DMS114 treated with DMSO at 0.1 percent for 48 hours (cell line): ENCODE measurements around the gene TLE3.

ENCODE experiments used
- DNase-seq: peaks from one replicate; lab custom pipeline; 2025; ENCODE audit not compliant: unreplicated experiment; lab: John Stamatoyannopoulos, UW

The TLE3 gene

GRCh38 chr15:70099967-70100473 is 2.3 kb upstream of the TLE3 start:
- DNase-seq = peak; percentile 70

GRCh38 chr15:70099167-70099966 is 1.6 kb upstream of the TLE3 start:
- peak; percentile 97 for DNase-seq

GRCh38 chr15:70098461-70099166 is 897 bp upstream of the TLE3 start:
- DNase-seq = peak; percentile 64

GRCh38 chr15:70098153-70098460 is 390 bp upstream of the TLE3 start:
- no peak for DNase-seq

DNA sequence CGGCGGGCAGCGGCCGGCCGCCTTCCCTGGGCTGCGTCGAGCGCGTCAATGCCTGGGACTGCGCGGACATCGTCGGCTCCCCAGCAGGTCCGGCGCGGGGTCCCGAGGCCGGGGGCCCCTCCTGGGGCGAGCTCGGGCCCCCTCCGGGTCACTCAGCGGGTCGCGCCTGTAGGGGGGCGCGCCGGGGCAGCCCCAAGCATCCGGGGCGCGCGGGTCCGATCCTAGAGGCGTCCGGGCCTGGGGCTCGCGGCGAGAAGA is 725 bp downstream of the TLE3 start:
- no peak for DNase-seq

DNA sequence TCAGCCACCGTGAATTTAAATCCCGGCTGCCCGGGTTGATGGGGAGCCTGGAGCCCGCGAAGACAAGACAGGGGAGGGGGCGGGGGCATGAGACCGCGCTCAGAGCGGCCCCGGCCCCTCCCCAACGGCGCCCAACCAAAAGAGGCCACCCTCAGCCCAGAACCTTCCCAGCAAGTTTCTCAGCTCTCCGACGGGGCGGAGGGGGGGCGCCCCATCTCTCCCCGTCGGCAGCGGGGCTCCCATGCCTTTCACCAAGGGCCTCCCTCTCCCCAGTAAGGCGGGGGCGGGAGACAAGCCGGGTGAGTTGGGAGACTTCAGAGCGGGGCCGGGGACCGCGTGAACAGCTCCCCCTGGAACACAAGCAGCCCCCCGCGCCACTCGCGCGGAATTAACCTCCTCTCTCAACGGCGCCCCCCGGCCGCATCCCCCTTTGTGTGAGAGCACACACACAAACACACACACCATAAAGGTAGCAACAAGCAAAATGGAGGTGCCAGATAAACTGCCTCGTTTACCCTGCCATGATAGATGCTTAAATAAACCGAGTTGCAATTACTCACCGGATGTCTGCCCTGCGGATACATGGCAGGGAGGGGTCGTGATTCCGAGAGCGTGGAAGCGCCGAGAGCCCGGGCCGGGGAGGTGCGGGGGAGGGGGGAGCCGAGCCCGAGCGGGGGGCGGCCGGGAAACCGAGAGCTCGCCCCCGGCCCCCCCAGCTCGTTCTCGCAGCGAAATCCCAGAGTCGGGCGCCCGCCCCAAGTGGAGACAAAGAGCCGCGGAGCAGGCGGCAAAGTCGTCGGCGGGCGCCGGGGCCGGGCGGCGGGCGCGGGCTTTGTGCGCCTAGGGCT is 1.3 kb downstream of the TLE3 start:
- DNase-seq = no peak

GRCh38 chr15:70095408-70096214 is 2.1 kb downstream of the TLE3 start:
- DNase-seq = no peak

GRCh38 chr15:70094690-70095311 is 2.9 kb downstream of the TLE3 start:
- DNase-seq = no peak

DNA sequence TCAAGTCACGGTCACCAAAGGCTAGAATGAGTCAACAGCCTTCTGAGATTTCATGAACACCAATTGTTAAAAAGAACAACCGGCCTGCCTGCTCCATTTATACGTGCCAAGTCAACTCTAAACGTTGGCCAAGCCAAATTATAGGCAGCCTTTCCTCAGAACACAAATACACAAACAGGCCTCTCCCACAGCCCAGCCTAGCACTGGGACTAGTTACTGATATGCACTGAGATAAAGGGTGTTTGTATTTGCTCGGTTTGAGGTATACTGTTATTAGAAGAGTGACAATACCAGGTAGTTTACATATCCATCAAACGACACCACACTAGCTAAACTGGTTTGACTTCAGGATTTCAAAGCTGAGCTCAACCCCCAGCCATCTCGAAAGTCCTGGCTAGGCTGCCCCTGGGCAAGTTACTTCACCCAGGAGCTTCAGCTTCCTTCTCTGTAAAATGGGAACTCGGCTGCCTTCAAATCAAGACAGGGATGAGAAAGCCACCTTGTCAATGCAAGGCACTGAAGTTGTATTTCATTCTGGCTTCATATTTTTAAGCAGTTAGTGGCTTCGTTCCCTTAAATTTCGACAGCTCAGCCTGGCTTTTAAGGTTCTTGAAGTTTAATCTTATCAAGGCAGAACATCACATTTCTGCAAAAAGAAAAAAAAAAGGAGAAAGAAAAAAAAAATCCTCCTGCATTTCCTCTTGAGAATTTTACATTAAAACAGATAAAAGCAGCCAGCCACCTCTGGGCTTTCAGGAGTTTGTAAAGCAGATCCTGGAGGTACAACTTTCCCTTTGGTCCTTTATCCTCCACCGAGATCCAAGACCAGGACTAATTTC is 4.0 kb downstream of the TLE3 start:
- DNase-seq = no peak

- no peak for DNase-seq
These were observed 4.6 kb downstream of the TLE3 start for GRCh38 chr15:70093070-70093469.

DNA sequence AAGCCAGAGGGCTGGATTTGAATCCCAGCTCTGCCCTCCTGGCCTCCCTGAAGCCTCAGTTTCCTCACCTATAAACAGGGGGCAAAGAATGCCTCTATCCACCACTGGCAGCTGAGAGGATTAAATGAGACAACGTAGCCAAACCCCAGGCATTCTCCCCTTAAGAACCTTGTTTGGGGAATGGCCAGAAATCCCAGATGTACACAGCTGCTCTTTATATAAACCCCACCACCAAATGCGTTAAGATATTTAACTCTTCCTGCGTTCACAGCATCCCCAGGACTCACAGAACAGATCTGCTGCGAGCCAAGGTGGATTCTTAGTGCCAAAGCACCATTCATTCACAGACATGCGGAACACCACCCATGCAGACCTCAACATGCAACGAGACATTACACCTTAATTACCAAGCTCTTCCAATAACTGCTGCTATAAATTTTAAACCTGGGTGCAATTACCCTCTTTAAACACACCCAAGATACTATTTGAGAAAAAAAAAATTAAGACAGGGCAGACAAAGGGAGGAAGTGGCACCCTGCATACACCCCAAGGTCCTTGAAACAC is 5.2 kb downstream of the TLE3 start:
- DNase-seq = no peak

DNA sequence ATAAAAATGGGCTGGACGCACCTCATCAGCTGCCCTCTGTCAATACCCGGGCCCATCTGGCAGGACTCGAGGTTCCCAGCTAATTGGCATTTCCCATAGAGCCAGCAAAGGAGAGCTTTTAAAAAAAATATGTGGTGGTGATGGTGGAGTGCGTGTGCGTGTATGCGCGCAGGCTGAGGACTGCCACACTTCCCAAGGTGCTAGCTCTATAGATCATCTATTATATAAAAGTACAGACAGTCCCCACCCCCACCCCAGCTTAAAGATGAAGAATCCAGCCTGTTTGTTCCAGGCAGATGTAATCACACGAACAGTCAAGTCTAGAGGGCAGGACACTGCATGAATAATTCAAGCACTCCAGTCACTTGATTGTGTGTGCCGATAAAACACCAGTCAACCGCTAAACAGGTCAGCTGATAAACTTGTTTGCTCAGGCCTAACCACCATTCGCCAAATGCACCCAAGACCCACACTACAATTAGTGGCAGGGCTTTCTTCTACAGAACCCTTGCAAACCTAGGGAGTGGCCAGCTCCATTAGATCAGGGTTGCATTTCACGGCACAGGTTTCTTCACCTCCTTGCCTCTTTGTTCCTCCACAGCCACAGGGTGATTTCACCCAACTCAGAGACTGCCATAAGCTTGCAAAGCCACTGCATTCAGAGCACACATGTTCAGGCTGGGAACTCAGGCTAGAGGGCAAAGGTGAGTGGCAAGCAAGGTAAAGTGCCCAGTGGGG is 5.8 kb downstream of the TLE3 start:
- no peak for DNase-seq

DNA sequence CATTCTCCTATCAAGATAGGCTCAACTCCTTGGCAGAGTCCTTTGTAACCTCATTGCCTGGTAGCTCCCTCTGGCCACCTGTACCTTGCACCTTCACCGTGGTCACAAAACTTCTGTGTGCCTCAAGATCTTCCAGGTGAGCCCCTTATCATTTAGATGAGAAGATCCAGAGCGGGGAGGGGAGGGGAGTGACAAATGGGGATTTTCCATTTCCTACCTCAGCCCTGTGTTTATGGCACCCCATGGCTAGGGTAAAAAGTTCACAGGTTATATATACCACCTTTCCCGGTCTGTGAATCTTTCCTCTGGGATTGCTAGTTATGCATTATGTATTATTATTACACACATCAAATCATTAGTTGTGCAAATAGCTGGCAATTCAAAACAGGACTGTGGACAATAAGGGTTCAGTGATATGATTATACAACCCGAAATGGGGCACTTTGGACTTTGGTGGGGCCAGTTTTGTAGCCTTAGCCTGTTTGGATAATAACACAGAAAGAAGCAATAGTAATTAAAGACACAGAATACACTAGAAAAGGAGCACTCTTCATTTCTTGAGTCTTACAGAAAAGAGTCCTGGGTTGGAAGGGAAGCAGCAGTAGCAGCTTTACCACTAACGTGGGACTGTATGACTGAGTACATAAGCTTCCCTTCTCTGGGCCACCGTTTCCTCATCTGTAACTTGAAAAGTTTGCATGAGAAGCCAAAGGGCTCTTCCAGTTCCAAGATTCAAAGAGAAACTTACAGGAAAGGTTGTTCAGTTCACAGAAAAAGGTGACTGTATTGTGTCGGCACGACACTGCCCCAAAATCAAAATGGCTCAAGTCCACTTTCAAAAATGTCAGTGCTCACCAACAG is 7.1 kb downstream of the TLE3 start:
- DNase-seq = no peak

- no peak for DNase-seq
These were observed 8.1 kb downstream of the TLE3 start for GRCh38 chr15:70089692-70089971.

DNA sequence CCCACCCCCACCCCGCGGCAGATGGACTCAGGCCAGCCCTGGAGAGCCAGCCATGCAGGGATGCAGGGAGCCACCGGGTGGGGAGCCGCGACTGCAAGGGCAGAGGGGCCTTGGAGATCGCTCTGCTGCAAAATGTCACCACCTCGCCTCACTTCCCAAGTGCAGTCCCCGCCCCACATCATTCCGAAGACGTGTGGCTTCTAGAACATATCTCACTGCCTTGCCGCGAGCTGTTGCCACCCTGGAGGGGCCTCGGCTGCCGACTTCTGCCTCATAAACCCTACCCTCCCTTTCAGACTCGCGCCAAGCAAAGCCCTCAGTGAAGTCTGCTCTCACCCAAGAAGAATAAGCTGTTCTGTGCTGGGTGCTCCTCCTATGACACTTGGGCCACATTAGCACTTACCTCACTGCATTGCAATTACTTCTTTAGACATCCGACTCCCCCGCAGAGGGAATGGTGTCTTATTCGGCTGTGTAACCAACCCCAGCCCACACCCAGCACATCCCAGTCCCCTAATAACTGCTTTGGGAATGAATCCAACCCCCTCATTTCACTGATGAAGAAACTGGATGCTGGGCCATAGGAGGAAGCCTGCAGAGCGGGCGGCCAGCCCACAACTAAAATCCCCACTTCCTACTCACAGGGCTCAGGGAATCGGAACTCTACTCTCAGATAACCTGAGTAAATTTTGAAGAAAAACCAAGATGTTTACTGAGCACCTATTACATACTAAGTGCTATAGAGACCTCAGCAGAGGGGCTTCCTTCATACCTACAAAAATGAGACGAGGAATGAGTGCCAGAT is 8.6 kb downstream of the TLE3 start:
- no peak for DNase-seq

DNA sequence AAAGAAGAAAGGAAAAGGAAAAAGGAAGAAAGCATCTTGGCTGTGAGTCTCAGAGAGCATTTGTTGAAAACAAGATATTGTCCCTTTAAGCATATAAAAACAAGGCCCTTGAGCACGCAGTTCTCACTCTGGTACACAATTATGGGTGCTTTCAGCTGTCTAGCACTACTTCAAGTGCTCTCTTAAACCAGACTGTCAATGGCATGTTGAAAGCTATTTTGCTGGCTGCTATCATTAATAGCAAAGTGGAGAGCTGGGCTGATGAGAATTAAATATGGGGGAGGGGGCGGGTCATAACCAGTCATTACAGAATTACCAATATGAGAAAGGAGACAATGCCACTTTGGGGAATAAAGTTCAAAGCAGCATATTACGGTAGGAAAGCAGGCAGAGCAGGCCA is 9.3 kb downstream of the TLE3 start:
- DNase-seq = no peak

DNA sequence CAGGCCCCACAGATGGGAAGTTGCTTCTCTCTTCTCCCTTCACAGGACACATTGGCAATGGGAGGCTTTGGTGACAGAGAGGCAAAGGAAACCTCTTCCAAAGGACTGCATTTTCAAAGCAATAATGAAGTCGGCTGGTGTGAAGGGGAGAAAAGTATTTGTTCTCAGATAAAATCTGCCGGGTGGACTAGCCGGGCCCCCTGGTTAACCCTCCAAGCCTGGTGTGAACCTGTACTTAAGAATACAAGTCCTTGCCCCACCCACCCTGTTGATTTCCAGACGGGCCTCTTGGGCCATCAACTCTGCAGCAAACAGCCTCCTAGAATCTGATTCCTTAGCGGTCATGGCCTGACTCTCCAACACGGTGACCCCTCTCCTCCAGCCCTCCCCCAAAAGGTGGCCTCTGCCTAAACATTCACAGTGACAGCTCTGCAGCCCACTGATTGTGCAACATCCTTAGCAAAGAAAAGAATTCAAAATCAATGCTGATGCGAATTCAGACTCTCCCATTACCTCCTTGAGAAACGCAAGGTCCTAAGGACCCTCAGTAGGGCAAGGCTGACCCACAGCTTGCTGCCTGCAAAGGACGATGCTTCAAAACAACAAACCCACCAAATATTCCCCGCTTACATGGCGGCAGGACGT is 9.9 kb downstream of the TLE3 start:
- DNase-seq = no peak
